Measurements from ENCODE around the gene FOXF2. TPM values are rescaled to one million over a fixed set of nuclear protein-coding genes. Genes with fewer than 3 reads are reported as not detected.

Gene FOXF2
- total and polyA plus RNA-seq, 2 donors (not counting 3 experiments of a cell fraction or from before 2014, with no cell fraction given): not detected

GRCh38 chr6:1402868-1403267 is 13.5 kb downstream of the FOXF2 start:
- BruUV-seq (replicated peaks): no TSS peak
- Histone ChIP-seq H2AFZ (ENCODE audit: low read depth, low read length) (no peak overlapping the region), H3K9me1 (replicated peaks; ENCODE audit: control insufficient read depth, extremely low read depth, insufficient read depth, low read length) (no peaks in the 10 kb centered on the region), H3K4me1 (ENCODE audit: control insufficient read depth, extremely low read depth, insufficient read depth, low read length) (no peaks in the 10 kb centered on the region), H3K9ac (replicated peaks; ENCODE audit: extremely low read depth, insufficient read depth, low read length) (no peak overlapping the region), H3K4me2 (ENCODE audit: insufficient read depth, low read length) (no peak overlapping the region), H3K79me2 (ENCODE audit: control insufficient read depth, insufficient read depth, low read length) (no peaks in the 10 kb centered on the region), H3K4me3 (replicated peaks in 1 of 3; ENCODE audit: insufficient read depth in 1 of 3, low read depth in 1 of 3, low read length in 3 of 3) (no peak overlapping the region), H3K27ac (ENCODE audit: insufficient read depth, low read depth, low read length) (no peak overlapping the region), H3K9me3 (replicated peaks; ENCODE audit: control insufficient read depth, insufficient read depth, low read length) (no peaks in the 10 kb centered on the region), H3K36me3 (ENCODE audit: control insufficient read depth in 2 of 2, extremely low read depth in 1 of 2, insufficient read depth in 2 of 2, low read length in 2 of 2) (no peaks in the 10 kb centered on the region), H4K20me1 (replicated peaks; ENCODE audit: control insufficient read depth, extremely low read depth, insufficient read depth, low read length) (no peaks in the 10 kb centered on the region), H3K27me3 (ENCODE audit: control insufficient read depth in 2 of 2, insufficient read depth in 2 of 2, low read length in 2 of 2) (peaks cover 0 to 1% of the 10 kb centered on the region in 2 experiments)
- ChIA-PET POLR2A (no interaction called here), CTCF (no interaction called here)
- FAIRE-seq (no peak), DNase-seq (ENCODE audit: low read depth, low spot score) (no peak)
- no peak for TF ChIP-seq GATA2 (IDR thresholded peaks at IDR 0.05; ENCODE audit: insufficient read depth, insufficient read length, low read depth, low read length)
- no peak for TF ChIP-seq MYC (IDR thresholded peaks at IDR 0.05; ENCODE audit: low read depth, low read length)
- TF ChIP-seq POLR2A (IDR thresholded peaks at IDR 0.05; ENCODE audit: low read depth, low read length): no peak
- TF ChIP-seq FOS (IDR thresholded peaks at IDR 0.05; ENCODE audit: borderline replicate concordance, insufficient read depth, low read length): no peak
- TF ChIP-seq MAX (IDR thresholded peaks at IDR 0.05; ENCODE audit: insufficient read depth, insufficient read length): no peak
- TF ChIP-seq EZH2 (IDR thresholded peaks at IDR 0.05; ENCODE audit: borderline replicate concordance, low read depth, low read length, severe bottlenecking): no peak
- TF ChIP-seq CTCF (IDR thresholded peaks at IDR 0.05; ENCODE audit: extremely low read depth in 1 of 2, insufficient read depth in 1 of 2, low read depth in 1 of 2, low read length in 2 of 2): no peak
- TF ChIP-seq POLR2AphosphoS5 (IDR thresholded peaks at IDR 0.05; ENCODE audit: insufficient read depth, low read depth, low read length): no peak
- no peak for TF ChIP-seq JUN (IDR thresholded peaks at IDR 0.05; ENCODE audit: borderline replicate concordance, insufficient read depth, insufficient read length, low read depth)
- intact Hi-C loops (cut with micrococcal nuclease): no loop called here
- dilution Hi-C loops (cut with MboI; ENCODE audit: extremely low pct_ligation_motif_present, low sequenced_read_pairs): no loop called here
